GM18526 (cell line): ENCODE measurements around the gene FGGY.

Experiments
- POLR2A ChIP-seq: IDR thresholded peaks from 3 replicates; pipeline ENCODE4 v1.6.1; 2011; ENCODE audit not compliant: insufficient read length; ENCODE audit errors: extremely low read depth

Gene FGGY

DNA sequence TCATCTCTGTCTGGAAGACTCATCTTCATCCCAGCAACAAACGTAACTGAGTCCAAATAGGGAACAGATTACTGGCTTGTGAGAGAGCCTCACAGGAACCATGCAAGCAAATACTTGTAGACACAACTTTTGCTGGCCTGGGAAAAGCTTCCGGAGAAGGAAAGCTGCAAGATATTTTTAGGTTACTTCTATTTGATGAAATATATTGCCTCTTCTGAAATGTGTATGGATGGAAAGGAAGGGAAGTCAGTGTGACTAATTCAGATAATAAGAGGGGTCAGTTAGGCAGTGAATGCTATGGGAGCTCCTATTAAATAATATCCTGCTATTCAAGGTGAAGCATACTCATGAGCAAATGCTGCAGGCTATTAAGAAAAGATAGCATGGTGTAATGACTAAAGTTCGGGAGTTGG, 20.4 kb upstream of the FGGY start:
- TF ChIP-seq POLR2A, result no peak

DNA sequence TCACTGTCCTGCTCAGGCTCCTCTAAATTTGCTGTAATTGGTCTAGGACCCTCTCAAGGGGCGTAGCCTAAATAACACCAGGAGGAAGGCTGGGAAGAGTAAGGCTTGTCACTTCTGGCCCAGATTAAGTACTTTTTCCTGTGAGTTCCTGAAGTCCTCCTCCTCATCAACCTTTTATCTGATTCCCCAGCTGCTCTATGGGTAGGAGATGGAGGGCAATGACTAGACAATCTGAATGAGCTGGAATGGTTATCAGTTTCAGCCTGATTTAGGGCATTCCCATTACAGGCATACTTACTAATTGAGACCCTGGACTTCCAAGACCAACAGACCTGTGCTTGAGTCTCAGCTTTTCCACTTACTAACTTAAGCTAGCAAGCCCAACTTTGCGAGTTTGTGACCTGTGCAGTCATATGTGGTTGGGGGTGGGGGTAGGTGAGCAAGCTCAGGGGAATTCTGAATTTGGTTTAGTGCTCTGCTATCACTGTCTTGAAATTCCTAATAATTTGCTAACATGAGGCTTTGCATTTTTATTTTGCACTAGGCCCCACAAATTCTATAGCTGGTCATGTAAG, 18.0 kb upstream of the FGGY start:
- TF ChIP-seq POLR2A, result no peak

DNA sequence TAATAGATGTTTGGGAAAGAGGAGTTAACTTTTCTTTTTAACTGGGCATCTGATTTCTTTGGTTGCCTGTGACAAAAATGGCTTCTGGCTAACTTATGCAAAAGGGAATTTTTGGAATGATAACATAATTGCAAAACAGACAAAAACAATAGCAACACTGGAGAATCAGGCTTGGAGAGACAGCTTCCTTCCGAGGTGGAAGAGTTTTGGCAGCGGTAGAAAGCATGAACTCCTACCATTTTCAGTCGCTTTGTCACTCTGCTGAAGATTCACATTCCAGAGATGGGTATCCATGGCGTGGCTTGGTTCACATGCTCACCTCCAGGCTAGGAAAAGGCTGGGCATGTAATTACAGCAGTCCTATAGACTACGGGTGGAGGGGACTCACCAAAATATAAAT, 17.2 kb upstream of the FGGY start:
- TF ChIP-seq POLR2A, result no peak

DNA sequence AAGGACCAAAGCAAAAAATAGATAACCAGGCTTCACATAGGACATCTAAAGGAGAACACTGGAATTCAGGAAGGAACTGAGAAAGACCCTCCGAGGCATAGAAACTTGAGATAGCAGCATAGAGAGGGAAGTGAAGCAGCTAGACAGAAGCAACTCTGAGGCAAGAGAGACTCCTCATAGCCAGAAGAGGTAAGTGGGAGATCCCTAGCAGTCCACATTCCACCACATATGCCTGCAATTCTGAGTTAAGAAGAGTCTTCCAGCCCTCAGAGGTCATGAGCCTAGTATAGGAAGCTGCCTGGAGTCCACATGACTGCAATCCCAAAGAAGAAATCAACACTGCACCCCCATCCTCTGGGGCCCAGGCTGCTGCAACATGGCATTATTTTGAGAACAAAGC, 13.9 kb upstream of the FGGY start:
- no peak for TF ChIP-seq POLR2A

DNA sequence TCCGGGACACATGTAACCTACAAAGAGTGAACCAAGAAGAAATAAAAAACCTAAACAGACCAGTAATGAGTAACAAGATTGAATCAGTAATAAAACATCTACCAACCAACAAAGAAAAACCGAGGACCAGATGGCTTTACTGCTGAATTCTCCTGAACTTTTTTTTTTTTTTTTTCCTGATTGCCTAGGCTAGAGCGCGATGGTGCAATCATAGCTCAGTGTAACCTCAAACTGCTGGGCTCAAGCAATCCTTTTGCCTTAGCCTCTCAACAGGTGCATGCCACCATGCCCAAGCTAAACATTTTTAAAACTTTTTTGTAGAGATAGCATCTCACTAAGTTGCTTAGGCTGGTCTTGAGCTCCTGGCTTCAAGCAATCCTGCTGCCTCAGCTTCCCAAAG, 11.2 kb upstream of the FGGY start:
- no peak for TF ChIP-seq POLR2A

DNA sequence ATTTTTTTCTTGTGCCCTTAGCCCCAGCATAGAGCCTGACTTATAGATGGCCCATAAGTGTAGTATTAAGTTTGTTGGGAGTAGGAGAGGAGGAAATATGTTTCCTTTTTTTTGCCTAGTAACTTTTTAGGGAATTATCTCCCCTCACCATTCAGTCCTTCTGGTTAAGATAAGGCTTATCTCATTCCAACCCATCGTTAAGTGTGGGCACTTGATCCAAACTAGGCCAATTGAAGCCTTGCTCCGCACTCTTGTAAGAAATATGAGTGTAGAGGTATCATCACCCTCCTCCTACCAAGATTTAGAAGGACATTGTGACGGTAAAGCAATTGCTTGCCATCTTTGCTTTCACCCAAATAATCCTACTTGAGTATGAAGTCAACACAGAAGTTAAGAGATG, 8.8 kb upstream of the FGGY start:
- TF ChIP-seq POLR2A, result no peak

DNA sequence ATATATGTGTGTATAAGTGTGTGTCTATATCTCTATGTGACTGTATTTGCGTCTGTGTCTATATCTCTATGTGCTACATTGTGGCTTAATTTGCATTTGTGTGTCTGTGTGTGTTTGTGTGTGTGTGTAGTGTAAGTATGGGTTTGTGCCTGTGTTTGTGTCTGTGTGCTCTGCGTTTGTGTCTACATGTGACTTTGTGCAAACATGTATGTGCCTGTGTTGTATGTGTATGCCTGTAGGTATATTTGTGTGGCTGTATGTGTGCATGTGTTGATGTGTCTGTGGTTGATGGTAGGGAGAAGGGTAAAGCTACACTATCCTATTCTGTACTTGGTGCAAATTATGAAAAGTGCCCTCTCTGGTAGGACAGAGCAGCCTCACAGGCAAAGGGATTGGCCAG, 7.3 kb upstream of the FGGY start:
- no peak for TF ChIP-seq POLR2A

DNA sequence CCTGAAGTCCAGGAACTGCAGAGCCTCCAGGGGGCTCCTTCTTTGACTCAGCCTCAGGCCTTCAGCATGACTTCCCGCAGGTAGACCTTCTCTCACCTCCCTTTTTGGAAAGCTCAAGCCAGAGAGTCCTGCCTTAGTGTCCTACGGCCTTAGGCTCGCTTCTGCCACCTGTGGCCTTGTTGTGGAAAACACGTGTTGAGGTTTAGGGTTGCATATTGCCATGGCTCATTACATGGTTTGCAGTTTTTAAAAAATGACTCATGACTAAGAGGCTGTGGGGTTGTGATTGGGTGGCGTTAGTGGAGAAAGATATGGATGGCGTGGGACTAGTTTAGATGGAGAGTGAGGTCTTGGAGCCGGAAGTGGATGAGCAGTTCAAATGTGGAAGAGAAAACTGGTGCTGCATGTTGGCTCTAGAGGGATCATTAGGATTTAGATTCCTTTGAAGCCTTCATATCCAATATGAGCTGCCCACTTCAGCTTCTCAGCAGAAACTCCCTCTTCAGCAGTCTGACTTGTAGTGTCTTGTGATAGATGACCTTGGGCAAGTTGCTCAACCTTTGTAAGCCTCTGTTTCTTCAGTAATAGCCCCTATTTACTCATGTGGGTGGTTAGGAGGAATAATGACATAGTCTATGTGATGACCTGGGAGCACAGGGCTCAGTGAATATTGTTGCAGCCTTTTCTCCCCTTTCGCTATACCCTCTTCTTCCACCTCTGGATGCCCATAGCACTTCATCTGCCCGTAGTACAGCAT, 6.5 kb upstream of the FGGY start:
- TF ChIP-seq POLR2A, result no peak

DNA sequence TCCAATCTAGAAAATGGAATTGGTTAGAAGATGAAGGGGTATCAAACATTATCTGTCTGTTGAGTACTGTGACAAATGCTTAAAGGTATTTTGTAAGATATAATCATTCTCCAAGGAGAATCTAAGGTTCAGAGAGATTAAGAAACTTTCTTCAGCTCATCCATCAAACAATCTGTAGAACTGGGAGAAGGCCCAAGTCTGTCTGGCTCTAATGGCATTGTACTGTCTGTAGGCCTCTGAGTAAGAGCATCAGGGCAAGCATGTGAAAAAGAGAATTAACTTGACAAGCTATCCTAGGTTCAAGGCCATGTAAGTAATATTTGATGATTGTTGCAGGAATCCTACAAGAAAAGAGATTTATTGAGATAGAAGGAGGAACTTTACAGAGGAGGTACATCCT, 5.3 kb upstream of the FGGY start:
- no peak for TF ChIP-seq POLR2A

DNA sequence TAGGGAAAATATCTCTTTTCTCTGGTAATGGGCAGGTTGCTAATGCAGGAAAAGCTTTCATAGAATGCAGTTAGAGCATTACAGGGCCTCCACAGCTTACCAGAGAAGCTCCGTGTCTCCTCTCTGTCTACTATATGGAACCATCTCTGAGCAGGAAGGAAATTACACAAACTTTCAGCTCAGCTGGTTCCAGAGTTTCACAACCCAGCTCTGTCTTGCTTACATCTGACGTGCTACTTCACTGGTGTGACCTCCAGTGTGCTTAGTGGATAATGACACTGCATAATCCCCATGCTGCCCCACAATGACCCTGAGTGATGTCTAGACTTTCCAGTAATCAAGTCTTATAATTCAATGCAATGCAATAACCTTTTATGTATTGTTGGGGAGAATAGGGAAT, 4.3 kb upstream of the FGGY start:
- TF ChIP-seq POLR2A, result no peak

DNA sequence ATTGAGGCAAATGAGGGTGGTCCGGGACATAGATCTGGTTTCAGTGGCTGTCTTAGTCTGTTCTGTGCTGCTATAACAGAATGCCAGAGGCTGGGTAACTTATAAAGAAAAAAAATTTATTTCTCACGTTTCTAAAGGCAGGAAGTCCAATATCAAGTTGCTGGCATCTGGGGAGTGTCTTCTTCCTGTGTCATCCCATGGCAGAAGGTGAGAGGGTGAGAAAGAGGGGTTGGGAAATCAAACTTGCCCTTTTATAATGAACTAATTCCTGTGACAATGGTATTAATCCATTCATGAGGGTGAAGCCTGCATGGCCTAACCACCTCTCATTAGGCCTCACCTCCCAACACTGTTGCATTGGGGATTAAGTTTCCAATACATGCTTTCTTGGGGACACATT, 3.7 kb upstream of the FGGY start:
- no peak for TF ChIP-seq POLR2A

DNA sequence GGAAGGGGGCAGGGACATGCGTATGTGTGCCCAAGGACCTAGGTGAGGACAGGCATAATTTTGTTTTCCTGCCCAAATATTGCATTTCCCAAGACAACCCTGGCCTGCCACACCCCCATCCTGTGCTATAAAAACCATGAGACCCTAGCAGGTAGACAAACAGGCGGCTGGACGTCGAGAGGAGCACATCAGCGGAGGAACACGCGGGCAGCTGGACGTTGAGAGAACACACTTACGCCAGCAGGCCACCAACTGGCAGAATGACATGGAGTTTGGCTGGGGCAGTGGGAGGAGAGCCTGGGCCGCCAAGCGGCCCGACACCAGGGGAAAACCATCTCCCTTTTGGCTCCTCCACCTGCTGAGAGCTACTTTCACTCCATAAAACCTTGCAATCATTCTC, 3.0 kb upstream of the FGGY start:
- no peak for TF ChIP-seq POLR2A

DNA sequence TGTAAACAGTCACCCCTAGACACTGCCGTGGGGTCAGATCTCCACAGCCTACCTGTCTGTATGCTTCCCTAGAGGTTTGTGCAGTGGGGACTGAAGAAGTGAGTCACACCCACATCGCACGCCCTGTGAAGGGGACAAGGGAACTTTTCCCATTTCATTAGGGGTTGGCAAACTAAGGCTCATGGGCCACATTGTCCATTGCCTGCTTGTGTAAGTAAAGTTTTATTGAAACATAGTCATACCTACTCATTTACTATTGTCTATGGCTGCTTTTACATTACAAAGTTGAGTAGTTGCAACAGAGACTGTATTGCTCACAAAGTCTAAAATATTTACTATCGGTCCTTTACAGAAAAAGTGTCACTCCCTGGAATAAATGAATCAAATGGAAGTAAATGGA, 2.5 kb upstream of the FGGY start:
- TF ChIP-seq POLR2A, result no peak

DNA sequence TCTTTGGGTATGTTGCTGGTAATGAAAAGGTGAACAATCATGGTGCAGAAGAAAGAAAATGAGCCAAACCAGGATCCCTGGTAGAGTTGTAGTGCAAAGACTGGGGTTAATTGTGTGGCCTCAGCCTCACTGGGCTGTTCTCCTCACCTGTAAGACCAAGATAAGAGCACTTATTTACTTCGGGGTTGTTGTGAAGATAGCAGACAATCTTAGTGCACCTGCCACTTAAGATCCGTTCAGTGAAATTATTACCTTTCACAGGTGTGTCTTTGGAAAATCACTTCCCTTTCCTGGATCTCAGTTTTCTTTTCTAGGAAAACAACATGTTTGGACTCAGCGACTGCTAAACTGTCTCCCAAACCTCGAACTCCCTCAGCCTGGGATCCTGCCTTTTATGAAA, 1.3 kb upstream of the FGGY start:
- no peak for TF ChIP-seq POLR2A

DNA sequence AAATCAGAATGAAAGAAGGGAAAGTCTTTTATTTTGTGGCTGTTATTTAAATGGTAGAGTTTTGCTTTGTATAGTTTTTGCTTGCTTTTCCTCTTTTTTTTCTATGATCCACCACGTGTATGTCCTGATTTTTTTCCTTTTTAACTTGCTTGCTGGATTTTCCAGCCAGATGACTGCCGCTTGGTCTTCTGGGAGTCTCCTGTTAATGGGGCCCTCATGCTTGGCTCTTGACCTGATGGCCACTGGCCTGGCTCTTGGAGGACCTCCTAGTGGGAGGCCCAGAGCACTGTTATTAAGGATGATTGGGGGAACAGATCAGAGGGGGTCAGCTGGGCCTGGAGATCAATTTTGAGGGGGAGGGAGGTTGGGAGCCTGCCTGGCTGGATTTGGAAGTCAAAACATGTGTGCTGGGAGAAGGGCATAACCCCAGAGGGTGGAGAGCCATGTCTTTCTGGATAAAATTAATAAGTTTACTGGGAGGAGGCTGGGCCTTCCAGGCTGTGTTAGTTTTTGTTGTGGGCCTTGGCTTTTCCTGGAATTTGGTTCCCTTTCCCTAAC, 1.2 kb downstream of the FGGY start:
- no peak for TF ChIP-seq POLR2A

DNA sequence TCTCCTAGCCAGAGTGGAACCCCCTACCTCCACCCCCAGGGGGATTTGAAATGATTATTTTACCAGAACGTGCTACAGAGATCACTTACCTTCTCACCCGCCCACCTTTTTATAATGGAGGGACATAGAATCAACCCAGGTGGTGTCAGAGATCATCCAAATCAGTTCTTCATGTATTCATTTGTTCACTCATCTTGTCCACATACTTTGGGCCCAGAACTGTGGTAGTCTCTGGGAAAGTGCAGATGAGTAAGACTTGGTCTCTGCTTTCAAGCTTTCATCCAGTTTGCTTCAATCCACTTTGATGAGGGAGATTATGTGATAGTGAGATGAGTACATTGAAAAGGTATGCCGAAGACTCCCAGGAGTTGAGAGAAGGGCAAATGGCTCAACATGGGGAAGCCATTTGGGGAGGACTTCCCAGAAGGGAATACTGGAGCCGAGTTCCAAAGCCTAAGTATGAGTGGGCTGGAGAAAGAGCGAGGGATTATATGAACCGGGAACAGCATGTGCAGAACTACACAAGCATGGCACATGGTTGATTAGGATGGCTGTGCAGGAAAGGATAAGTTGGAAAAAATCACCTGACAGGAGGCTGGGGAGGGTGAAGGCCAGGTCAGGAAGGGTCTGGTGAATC, 1.9 kb downstream of the FGGY start:
- no peak for TF ChIP-seq POLR2A
